ENCODE data around the gene DIP2B.
"Not testable (repeated sequence)": the region's sequence is repeated elsewhere in the genome, so short reads cannot be mapped to it uniquely, and the experiment has no call there.

Gene DIP2B

DNA sequence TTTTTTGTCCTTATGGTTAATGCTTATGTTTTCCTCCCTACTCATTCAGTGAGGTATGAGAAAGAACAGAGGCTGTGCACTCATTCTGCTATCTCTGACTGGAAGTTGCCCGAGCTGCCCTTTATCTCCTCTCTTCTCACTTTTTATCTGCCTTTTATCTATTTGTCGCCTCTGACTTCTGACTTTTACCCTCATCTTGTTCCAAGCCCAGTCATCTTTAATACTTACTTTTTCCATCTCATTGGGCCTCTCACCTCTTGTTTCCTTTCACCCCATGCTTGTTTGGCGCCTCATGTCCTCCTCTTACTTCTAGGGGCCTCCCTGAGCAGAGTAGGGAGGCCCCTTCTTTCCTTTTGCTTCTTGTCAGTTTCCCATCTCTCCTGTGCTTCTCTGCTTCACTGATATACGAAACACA, 50.7 kb downstream of the DIP2B start:
- DNase-seq, result no peak

DNA sequence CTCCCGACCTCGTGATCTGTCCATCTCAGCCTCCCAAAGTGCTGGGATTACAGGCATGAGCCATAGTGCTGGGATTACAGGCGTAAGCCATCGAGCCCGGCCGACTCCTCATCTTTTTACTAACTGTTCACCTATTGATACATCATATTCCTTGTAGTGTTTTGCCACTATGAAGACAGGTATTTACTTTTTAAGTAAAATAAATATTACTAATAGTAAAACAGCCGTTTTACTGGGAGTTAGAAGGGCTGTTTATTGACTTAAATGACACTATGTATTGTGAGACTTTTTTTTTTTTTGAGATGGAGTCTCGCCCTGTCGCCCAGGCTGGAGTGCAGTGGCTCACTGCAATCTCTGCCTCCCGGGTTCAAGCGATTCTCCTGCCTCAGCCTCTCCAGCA, 51.5 kb downstream of the DIP2B start:
- no peak for DNase-seq

DNA sequence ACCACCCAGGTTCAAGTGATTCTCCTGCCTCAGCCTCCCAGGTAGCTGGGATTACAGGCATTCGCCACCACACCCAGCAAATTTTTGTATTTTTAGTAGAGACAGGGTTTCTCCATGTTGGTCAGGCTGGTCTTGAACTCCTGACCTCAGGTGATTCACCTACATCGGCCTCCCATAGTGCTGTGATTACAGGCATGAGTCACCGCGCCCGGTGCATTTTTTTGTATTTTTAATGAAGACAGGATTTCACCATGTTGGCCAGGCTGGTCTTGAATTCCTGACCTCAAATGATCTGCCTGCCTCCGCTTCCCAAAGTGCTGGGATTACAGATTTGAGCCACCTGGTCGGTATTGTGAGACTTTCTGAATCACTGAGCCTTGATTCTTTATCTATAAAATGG, 52.0 kb downstream of the DIP2B start:
- DNase-seq, result not testable (repeated sequence)

DNA sequence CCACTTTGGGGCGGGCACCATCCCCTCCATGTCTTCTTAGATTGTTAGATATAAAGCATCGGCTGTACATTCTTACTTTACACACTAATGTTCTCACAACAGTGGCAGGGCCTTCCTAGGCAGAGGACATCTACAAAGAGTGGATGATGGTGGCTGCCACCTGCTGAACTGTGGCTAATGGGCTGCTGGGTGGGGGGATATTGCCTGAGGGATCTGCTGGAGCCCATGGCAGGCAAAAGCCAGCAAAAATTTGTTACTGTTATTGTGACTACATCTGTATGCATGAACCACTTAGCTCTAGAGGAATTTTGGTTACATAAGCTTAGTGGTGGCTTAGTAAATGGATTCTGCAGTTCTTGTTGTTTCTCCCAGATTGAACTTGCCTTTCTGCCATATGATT, 52.6 kb downstream of the DIP2B start:
- DNase-seq, result no peak

DNA sequence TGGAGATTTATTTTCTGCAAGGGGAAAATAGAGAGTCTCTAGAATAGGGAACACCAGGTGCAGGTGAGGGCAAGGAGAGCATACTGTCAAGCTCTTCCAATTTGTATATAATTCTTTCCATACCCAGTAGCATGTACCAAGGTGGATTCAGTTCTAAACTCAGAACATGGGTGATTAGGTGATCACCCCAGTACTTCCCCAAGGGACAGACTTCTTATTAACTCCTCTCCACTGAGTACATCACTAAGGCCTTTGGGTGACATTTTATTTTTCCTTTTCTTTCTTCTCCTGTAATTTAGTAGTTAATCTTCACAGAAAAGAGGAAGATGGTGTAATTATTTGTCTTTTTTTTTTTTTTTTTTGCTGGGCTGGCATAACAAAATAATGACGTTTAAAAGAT, 54.2 kb downstream of the DIP2B start:
- DNase-seq, result no peak

DNA sequence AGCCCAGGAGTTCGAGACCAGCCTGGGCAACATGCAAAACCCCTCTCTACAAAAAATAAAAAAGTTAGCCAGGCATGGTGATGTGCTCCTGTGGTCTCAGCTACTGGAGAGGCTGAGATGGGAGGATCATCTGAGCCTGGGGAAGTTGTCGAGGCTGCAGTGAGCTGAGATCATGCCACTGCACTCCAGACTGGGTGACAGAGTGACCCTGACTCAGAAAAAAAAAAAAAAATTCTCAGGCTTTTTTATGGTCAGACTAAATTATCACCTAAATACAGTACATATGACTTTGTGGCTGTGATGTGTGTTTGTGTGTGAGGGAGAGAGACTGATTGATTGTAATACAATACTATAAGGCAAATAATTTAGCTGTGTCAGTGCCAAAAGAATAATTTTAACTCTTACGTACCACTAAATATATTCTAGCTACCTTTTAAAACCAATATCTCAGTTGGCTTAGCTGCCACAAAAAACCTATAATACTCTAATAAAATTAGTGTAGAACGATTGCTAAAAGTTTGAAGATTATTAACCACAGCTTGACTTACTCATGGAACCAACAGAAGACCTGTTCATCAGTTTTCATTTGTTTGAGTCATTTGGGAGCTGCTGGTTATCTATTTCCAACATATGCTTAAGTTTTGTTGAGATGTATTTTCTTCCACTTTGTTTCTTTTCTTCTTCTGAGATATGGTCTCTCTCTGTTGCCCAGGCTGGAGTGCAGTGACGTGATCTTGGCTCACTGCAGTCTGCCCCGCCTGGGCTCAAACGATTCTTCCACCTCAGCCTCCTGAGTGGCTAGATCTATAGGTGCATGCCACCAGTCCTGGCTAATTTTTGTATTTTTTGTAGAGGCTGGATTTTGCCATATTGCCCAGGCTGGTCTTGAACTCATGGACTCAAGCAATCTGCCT, 58.0 kb downstream of the DIP2B start:
- DNase-seq, result no peak

DNA sequence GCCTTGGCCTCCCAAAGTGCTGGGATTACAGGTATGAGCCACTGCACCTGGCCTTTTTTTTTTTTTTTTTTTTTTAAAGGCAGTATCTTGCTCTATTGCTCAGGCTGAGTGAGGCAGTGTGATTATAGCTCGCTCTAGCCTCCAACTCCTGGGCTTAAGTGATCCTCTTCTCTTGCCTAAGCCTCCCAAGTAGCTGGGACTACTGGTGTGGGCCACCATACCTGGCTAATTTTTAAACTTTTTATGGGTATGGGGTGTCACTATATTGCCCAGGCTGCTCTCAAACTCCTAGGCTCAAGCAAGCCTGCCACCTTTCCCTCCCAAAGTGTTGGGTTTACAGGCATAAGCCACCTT, 58.6 kb downstream of the DIP2B start:
- DNase-seq, result no peak

DNA sequence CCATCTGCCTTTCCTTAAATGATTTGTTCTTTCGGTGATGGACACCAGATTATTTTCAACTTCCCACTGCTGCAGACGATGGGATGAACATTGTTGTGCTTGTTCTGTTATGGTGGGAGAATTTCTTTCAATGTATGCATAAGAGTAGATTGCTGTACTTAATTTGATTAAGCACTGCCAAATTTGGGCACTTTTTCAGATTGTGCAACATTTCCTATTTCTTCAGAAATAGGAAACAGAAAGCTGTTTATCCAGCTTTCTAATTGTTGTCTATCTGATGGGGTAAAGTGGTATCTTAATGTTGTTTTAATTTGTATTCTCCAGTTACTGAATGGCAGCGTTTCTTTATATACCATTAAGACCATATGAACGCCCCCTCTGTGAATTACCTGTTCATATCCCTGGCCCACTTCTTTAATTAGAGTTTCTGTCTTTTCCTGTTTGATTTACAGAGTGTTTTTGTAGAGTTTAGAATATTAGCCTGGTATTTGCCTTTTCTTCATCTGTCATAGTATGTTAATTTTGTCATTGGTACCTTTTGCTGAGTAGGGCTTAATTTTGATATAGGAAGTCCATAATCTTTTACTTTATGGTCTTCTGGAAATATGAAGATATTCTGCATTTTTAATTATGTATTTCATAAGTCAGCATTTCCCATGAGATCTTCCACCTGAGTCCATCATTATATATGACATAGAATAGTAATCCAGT, 59.6 kb downstream of the DIP2B start:
- no peak for DNase-seq

DNA sequence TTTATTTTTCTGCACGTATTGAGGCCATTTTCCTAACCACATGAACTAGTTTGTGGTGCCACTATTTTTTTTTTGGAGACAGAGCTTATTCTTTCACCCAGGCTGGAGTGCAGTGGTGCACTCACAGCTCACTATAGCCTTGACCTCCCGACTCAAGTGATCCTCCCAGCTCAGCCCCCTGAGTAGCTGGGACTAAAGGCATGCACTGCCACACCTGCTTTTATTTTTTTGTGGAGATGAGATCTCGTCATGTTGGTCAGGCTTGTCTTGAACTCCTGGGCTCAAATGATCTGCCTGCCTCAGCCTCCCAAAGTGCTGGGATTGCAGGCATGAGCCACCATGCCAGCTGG, 60.1 kb downstream of the DIP2B start:
- no peak for DNase-seq

DNA sequence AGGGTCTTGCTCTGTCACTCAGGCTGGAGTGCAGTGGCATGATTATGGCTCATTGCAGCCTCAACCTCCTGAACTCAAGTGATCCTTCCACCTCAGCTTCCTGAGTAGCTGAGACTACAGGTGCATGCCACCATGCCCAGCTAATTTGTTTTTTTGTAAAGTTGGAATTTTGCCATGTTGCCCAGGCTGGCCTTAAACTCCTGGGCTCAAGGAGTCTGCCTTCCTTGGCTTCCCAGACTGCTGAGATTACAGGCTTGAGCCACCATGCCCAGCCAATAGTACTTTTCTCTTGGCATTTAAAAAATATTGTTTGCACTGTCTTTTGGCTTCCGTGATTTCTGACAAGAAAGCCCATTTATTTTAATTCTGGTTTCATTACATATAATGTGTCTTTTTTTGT, 61.3 kb downstream of the DIP2B start:
- DNase-seq, result no peak

DNA sequence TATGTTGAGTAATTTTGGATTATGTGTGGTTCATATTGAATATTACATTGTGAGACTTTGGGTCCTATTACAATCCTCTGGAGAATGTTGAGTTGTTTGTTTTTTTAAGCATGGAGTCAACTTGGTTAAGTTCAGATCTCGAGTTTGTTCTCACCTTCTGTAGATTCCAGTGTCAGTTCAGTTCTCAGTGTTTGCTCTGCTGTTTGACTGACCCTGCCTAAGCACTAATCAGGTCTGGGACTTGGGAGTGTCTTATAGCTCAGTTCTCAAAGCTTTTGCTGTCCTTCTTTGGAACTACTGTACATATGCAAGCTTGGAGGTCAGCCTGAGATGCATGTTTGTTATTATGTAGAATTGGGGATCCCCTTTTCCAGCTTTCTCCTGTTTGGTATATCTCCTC, 63.1 kb downstream of the DIP2B start:
- no peak for DNase-seq

DNA sequence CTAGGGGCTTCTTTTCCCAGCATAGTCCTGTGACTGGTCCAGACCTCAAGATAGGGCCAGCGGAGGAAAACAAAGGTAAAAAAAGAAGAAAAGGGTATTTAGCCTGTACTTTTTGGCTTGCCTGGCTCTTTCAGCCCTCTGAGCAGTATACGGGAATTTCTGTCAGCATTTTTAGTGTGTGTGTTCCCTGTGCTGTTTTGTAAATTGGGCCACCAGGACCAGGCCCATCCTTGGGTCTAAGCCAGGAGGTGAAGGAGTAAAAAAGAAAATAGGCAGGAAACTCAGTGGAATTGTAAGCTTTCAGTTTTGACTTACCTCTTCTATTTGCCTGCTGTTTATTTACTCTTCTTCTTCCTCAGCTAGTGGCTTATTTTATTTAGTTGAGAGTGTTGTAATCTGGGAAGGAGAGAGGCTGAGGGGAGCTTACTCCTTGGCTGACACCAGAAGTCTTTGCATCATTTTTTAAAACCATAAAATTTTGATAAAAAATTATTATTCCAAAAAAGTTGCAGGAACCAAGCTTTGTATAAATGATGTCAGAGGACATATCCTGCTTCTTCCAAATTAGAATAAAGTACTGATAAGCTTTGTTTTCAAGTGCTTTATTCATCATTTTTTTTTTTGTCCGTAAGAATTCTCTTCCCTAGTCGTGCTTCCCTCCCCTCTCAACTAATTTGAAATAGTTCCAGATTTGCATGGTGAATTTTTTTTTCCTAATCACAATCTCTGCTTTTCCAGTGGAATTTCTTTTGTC, 63.7 kb downstream of the DIP2B start:
- no peak for DNase-seq

DNA sequence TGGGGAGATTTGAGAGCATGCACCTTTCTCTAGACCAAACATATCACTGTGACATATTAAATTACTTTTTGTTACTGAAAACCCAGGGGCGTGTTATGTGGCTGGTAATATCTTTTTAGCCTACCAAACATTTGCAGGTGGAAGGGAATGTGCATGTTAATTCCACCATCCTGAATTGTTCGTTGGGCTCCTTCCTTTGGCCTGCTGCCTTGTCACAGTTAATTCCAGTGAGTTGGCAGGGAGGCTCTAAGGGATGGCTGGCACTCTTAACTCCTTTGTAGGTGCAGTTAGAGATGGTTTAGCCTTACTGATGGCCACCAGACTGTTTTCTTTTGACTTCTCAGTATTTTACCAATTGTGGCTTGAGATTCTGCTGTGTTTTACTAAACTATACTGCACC, 64.5 kb downstream of the DIP2B start:
- no peak for DNase-seq

DNA sequence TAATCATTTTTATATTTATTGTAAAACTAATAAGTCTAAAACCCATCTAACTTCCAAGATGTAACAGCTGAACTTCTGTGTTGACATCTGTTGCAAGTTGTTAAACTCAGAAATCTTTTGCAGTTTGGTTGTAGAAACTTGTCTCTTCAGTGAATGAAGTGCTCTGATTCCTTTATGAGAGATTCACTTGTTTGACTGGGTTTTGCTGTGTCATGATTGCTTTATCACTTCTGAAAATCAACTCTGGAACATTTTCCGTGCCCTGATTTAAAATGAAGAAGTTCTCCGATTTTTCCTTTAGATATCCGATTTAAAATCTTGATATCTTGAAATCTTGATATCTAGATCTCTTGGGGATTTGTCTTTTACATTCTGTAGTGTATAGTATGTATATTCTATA, 65.1 kb downstream of the DIP2B start:
- no peak for DNase-seq

DNA sequence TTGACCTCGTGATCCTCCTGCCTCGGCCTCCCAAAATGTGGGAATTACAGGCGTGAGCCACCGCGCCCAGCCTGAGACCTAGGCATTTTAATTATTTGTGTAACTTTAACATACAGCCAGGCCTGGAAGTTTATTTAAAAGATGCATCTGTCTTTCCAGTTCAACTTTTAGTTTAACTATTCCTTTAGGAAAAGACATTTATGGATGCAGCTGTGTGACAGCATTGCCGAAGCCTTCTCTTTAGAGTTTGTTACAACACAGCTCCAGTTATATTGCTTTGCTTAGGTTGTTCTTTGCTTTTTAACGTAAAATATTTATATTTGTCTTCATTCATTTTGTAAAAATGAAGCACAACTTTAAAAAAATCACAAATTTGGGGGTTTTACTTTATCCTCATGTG, 67.0 kb downstream of the DIP2B start:
- no peak for DNase-seq

DNA sequence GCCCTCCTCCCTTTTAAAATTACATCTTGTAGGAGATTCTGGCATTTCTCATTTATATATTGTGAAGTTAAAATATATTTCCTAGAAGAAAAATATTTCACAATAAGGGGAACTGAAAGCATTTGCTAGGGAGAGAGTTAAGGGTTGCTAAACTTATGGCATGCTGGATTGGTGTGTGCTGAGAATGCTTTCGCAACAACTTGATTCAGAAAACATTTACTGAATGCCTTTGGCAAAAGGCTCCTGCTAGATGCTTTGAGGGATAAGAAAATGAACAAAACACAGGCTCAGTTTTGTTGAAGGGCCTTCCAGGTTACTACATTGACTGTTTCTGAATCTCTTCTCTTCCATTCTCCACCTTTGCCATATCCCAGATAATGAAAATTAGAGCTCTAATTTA, 67.5 kb downstream of the DIP2B start:
- DNase-seq, result no peak

DNA sequence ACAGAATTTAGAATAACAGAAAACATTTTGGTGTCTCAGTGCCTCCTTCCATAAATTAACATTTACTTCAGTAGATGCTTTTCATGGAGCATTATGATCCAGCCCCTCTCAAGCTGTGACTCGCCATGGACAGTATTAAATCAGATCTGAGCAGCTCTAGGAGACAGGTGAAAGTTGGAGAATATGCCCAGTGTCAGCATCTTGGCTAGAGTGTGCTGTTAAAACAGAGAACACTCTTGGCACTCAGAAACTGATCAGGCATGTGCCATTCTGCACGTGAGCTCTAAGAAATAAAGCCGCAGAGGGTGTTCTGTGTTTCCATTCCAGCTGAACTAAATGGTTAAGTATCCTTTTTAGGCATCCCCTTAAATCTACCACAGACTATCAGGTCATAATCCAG, 68.0 kb downstream of the DIP2B start:
- no peak for DNase-seq

DNA sequence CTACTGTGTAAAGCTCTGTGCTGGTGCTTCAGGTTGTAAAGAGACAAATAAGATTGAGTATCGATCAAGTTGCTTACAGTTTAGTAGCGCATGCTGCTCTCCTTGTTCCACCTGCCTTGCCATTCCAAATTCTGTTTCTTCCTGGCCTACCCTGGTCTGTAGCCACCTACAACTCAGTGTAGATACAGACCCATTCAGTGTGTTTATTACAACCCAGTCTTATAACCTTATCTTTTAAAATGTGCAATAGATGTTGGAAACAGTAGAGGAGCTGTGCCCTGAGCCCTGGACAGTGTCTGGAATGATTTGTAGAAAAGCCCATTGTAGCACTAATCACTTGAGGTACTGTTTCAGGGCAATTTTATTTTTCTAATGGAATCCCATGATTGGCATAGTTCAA, 68.5 kb downstream of the DIP2B start:
- DNase-seq, result no peak

DNA sequence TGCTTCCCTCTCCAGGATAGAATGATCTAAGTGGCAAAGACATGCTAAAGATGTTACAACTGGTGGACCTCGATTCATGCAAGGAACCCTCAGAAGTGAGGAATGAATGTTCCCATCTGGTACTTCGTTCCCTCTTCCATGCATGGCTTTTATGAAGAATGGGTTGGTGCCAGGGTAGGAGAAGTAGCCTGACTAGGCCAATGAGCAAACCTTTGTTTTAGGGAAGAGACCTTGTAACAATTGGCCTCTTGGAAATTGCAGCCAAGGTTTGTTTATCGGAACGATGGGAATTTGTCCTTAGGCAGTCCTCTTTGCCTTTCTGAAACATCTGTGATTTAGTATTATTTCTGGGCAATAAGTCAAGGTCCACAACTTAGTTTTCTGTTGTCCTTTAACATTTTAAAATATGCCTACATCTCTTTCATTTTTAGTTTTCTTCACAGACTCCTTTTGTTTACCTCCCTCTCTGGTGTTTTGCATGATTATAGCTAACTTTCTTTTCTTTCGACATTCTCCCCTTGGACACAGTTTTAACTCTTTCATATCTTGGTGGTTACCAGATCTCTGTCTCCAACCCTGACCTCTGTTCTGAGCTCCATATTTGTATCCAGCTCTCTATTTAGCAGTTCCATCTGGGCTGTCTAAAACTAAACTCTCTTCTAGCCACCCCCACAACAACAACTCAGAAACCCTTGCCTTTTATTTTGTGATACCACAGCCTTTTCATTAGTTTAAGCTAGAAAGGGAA, 70.0 kb downstream of the DIP2B start:
- DNase-seq, result no peak

DNA sequence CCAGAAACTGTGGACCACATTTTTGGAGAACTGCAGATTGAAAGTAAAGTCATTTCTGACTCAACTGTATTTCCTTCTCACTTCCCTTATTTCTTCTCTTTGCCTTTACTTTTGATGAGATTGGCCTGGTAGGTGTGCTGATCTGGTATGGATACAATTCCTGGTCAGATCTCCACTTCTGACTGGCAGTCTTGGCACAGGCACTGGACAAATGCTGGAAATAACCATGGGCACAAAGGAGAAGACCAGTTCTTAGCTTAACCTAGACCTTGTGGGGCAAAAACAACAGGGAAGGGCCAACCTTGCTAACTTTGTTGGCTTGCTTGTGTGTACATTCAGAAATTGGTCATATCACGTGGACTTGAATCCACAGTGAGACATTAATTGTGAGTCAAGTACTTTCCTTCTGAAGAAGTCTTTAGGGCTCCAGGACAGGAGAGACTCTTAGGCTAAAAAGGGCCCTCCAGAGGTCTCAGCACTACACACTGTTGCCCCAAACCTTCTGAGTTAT, 75.0 kb downstream of the DIP2B start:
- DNase-seq, result no peak

DNA sequence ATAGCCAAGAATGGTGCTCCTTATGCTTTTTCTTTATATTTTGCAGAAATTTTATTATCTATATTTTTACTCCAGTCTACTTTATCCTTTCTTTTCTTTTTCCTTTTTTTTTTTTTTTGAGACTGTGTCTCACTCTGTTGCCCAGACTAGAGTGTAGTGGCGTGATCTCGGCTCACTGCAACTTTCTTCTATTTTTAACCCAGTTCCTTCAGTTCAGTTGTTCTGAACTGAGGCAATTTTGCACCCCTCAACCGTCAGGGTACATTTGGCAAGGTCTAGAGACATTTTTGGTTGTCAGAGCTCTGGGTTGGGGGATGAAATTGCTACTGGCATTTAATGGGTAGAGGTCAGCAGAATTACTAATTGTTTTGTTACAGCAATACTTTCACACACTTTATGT, 75.7 kb downstream of the DIP2B start:
- DNase-seq, result no peak

DNA sequence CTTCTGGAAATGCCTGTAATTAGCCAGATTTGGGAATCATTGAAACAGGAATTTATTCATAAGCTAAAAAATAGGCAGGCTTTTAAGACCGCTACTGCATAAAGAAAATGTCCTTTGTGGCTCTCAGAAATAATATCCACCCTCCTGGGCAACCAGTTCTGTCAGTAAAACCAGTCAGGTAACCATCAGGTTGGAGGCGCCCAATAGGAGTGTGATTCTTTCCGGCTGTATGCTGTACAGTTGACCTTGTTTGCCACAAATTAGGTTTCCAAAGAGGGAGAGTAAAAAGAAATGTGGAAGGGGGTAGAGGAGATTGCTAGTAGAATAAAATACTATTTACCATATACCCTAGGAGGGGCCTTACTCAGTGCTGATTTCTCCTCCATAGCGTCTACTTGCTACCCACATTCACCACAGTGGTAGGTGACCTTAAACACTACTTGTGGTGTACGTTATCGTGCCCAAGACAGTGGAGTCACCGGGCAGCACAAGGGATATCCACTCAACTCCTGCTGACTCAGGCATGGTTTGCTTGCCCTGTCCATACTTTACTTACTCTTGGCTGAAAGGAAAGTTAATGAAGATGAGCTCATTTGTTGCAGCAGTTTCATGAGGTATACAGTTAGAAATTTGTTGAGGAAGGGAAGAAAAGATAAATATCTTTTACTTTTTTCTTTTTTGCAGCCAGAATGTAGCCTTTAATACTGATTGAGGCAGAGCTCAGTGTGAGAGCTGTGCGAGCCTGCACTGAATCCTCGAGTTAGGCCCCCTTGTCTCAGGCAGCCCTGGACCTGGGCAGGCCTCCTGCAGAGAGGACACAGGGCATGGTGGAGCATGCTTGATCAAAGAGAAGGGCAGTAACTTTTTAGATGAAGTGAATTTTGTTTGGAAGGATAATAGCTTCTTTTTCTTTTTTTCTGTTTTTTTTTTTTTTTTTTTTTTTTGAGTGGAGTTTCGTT, 76.7 kb downstream of the DIP2B start:
- DNase-seq, result no peak

Measured in NCI-H774 (cell line).